Left ventricle myocardium inferior (tissue), 1 donor: ENCODE data around the gene DENND6A. TPM values are rescaled to one million over a fixed set of nuclear protein-coding genes. Genes with fewer than 3 reads are reported as not detected.
"Not testable (repeated sequence)": the region's sequence is repeated elsewhere in the genome, so short reads cannot be mapped to it uniquely, and the experiment has no call there.

Experiments
- DNase-seq: peaks from one replicate; pipeline ENCODE4 v3.0.0-alpha.2; 2020
- H3K27ac ChIP-seq: fragments of 200-600 bp; replicated peaks from 2 replicates; pipeline ENCODE4 v1.8.0; 2021
- H3K27me3 ChIP-seq: fragments of 200-600 bp; 2 replicates; pipeline ENCODE4 v1.8.0; 2021; ENCODE audit warnings: low read depth
- H3K36me3 ChIP-seq: fragments of 200-600 bp; 2 replicates; pipeline ENCODE4 v1.8.0; 2021
- H3K4me1 ChIP-seq: fragments of 200-600 bp; 2 replicates; pipeline ENCODE4 v1.8.0; 2021
- H3K4me3 ChIP-seq: fragments of 200-600 bp; 2 replicates; pipeline ENCODE4 v1.8.0; 2021; ENCODE audit warnings: mild to moderate bottlenecking, moderate library complexity
- H3K9me3 ChIP-seq: fragments of 200-600 bp; replicated peaks from 2 replicates; pipeline ENCODE4 v1.8.0; 2021
- intact Hi-C: fragments of 100-400 bp; cut with micrococcal nuclease; formaldehyde crosslinking; loops from one replicate; pipeline ENCODE4 v1.11.0; 2022
- total RNA-seq: library from RNA; stranded (reverse); fragmentation: NEBNext Ultra II Directional; extraction: Animal tissue kit (Norgen Biotek cat#: 25700); gene quantifications from one replicate; pipeline ENCODE4 v1.2.1, GENCODE V29; 2021
- TF ChIP-seq, protein P1 (sequence below): fragments of 200-600 bp; IDR thresholded peaks from 2 replicates; pipeline ENCODE4 v1.8.0; 2021; ENCODE audit warnings: antibody characterized with exemption, mild to moderate bottlenecking, borderline replicate concordance
- donor health status: DM: no; HTN: yes; CAD: no; lungs with severe emphysema.

Gene DENND6A
- total RNA-seq, 1 donor from 2014 or later, result 14.7 TPM

DNA sequence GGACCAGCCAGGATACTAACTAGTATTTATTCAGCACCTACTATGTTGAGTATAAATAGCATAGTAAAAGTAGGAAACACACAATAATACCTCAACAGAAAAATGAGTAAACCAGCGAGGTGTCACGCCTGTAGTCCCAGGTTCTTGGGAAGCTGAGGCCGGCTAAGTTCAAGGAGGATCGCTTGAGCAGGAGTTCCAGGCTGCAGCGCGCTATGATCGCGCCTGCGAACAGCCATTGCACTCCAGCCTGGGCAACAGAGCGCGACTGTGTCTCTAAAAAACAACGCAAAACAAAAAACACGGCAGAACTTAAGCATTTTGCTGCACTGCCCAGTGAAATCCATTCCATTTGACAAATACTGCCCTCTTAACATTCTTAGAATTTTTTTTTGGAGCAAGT lies 1.3 kb upstream of the DENND6A start:
- TF ChIP-seq, protein P1, sequence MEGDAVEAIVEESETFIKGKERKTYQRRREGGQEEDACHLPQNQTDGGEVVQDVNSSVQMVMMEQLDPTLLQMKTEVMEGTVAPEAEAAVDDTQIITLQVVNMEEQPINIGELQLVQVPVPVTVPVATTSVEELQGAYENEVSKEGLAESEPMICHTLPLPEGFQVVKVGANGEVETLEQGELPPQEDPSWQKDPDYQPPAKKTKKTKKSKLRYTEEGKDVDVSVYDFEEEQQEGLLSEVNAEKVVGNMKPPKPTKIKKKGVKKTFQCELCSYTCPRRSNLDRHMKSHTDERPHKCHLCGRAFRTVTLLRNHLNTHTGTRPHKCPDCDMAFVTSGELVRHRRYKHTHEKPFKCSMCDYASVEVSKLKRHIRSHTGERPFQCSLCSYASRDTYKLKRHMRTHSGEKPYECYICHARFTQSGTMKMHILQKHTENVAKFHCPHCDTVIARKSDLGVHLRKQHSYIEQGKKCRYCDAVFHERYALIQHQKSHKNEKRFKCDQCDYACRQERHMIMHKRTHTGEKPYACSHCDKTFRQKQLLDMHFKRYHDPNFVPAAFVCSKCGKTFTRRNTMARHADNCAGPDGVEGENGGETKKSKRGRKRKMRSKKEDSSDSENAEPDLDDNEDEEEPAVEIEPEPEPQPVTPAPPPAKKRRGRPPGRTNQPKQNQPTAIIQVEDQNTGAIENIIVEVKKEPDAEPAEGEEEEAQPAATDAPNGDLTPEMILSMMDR, result no peak
- Histone ChIP-seq H3K9me3 (no peaks in the 10 kb centered on the region), H3K36me3 (no peaks in the 10 kb centered on the region), H3K4me1 (peaks cover 37% of the 10 kb centered on the region), H3K27me3 (no peaks in the 10 kb centered on the region), H3K4me3 (no peak overlapping the region), H3K27ac (no peak overlapping the region)
- no peak for DNase-seq
- intact Hi-C loops, result no loop called here

DNA sequence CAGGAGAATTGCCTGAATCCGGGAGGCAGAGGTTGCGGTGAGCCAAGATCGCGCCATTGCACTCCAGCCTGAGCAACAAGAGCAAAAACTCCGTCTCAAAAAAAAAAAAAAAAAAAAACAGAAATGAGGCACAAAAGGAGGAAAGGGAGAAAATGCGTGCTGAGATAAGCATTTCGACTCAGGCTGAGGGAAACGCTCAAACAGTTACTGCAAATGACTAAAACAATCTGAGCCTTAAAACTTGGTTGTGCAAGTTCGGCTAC lies 813 bp downstream of the DENND6A start:
- H3K27ac ChIP-seq, result peak overlapping the region; percentile 98
- H3K27me3 ChIP-seq, H3K9me3 ChIP-seq, H3K36me3 ChIP-seq, intact Hi-C loops, DNase-seq: not testable (repeated sequence)
- peak overlapping the region; percentile 83 for H3K4me3 ChIP-seq
- peaks cover 56% of the 10 kb centered on the region for H3K4me1 ChIP-seq

DNA sequence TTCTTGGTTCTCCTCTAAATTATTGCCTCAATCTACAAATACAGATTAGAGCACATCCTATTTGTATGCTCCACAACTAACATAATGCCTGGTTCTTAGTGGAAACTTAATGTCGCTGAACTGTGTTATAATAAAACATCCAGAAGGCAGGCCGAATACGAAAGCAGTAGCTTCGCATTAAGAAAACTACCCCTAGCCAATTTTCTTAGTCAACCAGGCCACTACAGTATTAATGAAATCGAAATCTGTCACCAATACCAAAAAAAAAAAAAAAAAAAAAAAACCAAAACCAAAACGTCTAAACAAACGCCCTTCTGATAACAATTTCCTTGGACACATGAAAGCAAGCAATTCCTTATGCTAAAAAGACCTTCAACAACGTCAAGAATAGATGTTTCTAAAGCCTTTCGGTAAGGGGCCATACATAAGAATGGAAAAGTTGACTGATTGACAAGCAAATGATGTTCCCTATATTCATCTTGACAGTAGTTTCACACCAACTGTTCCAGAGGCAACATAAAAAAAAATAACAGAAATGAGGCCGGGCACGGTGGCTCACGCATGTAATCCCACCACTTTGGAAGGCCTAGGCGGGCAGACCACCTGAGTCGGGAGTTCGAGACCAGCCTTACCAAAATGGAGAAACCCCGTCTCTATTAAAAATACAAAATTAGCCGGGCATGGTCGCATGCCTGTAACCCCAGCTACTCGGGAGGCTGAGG lies 1.3 kb downstream of the DENND6A start:
- TF ChIP-seq, protein P1, result no peak
- intact Hi-C loops, result no loop called here
- no peaks in the 10 kb centered on the region for H3K9me3 ChIP-seq
- H3K27me3 ChIP-seq, result no peaks in the 10 kb centered on the region
- peak overlapping the region; percentile 83 for H3K4me3 ChIP-seq
- no peak for DNase-seq
- H3K36me3 ChIP-seq, result no peaks in the 10 kb centered on the region
- peaks cover 61% of the 10 kb centered on the region for H3K4me1 ChIP-seq
- H3K27ac ChIP-seq, result peak overlapping the region; percentile 98

DNA sequence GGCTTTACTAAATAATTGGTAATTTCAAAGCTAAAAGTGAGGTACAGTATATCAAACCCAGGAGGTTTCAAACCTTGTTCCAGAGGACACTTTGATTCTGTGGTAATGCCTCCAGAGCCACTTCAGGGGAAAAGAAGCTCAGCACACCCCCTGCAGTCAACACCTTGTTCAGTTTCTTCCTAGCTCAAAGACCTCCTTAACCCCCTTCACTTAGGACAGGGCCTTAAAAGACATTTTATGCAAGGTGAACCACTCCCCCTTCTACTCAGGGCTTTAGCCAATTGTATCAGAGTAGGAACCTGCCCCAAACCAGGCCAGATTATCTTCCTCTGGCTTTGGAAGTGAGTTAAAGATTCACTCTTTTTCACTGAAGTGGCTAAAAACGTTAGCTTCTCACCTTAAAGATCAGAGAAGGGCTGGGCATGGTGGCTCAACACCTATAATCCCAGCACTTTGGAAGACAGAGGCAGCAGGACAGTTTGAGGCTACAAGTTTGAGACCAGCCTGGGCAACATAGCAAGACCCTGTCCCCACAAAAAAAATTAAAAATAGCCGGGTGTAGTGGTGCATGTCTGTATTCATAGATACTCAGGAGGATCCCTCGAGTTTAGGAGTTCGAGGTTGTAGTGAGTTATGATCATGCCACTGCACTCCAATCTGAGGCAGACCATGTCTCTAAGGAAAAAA lies 3.4 kb downstream of the DENND6A start:
- intact Hi-C loops, result no loop called here
- TF ChIP-seq, protein P1, result no peak
- Histone ChIP-seq H3K4me3 (no peak overlapping the region), H3K9me3 (no peaks in the 10 kb centered on the region), H3K36me3 (no peaks in the 10 kb centered on the region), H3K27ac (no peak overlapping the region), H3K4me1 (peaks cover 65% of the 10 kb centered on the region), H3K27me3 (no peaks in the 10 kb centered on the region)
- DNase-seq, result no peak

DNA sequence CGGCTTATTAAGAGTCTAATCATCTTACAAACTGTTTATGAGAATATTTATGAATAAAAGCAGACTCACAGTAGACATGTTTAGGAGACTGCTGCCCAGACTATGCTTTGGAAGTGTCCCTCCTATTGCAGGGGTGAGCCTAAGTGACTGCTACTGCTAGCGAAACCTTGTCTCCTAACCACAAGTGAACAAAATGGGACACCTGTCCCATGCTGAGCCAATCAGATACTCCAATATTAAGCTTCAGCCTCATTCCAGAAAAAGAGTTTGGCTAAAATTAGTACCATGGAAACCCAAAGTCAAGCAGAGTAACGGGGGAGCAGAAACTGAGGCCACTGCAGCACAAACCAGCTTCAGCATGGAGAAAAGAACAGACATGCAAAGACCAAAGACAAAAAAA lies 4.6 kb downstream of the DENND6A start:
- intact Hi-C loops, result no loop called here

DNA sequence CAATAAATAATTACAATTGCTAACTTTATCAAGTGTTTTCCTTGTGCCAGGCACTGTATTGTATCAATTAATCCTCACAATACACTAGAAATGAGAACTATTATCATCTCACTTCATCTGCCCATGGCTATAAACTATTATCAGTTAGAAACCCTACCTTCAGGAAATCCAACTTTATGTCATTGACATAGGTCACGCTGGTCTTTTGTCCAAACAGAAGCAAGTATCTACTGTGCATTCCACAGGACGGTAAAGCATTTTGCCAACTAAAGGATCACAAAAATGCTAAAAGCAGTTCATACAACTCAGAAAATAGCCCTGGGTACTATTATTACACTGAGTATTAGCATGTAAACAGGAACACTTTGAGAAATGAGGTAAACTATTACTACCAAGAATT lies 9.6 kb downstream of the DENND6A start:
- no peak for DNase-seq
- H3K4me1 ChIP-seq, result peaks cover 58% of the 10 kb centered on the region

More for the DNA sequence above, 4.6 kb downstream of the DENND6A start:
- no peak overlapping the region for H3K4me3 ChIP-seq
- no peaks in the 10 kb centered on the region for H3K36me3 ChIP-seq
- no peak for DNase-seq
- peak overlapping the region; percentile 3 for H3K27ac ChIP-seq
- no peaks in the 10 kb centered on the region for H3K27me3 ChIP-seq
- H3K4me1 ChIP-seq, result peaks cover 65% of the 10 kb centered on the region
- TF ChIP-seq, protein P1, result no peak
- no peaks in the 10 kb centered on the region for H3K9me3 ChIP-seq

More for the DNA sequence above, 9.6 kb downstream of the DENND6A start:
- Histone ChIP-seq H3K36me3 (peaks cover 13% of the 10 kb centered on the region), H3K9me3 (no peaks in the 10 kb centered on the region), H3K27ac (no peak overlapping the region), H3K4me3 (no peak overlapping the region), H3K27me3 (no peaks in the 10 kb centered on the region)
- intact Hi-C loops, result no loop called here
- TF ChIP-seq, protein P1, result no peak
